ENCODE results near the gene HOXB9.

Gene HOXB9

GRCh38 chr17:48637323-48638260 lies 11.4 kb upstream of the HOXB9 start:
- DNase-seq, result no peak

GRCh38 chr17:48636177-48637018 lies 10.2 kb upstream of the HOXB9 start:
- no peak for DNase-seq

- no peak for DNase-seq
Observed at GRCh38 chr17:48634493-48635208, 8.5 kb upstream of the HOXB9 start.

- DNase-seq, result no peak
Observed at GRCh38 chr17:48633266-48633677, 7.1 kb upstream of the HOXB9 start.

GRCh38 chr17:48632579-48633265 lies 6.6 kb upstream of the HOXB9 start:
- no peak for DNase-seq

- DNase-seq, result no peak
Observed at GRCh38 chr17:48631693-48632578, 5.8 kb upstream of the HOXB9 start.

- no peak for DNase-seq
Observed at GRCh38 chr17:48630925-48631692, 5.0 kb upstream of the HOXB9 start.

- no peak for DNase-seq
Observed at GRCh38 chr17:48630009-48630924, 4.1 kb upstream of the HOXB9 start.

- no peak for DNase-seq
Observed at GRCh38 chr17:48629411-48629759, 3.2 kb upstream of the HOXB9 start.

- DNase-seq, result no peak
Observed at GRCh38 chr17:48628649-48629410, 2.7 kb upstream of the HOXB9 start.

GRCh38 chr17:48627623-48628521 lies 1.7 kb upstream of the HOXB9 start:
- DNase-seq, result no peak

- no peak for DNase-seq
Observed at GRCh38 chr17:48627118-48627597, 1.0 kb upstream of the HOXB9 start.

GRCh38 chr17:48625495-48626244 lies 488 bp downstream of the HOXB9 start:
- peak; percentile 40 for DNase-seq

GRCh38 chr17:48624544-48625494 lies 1.3 kb downstream of the HOXB9 start:
- DNase-seq, result peak; percentile 35

GRCh38 chr17:48624118-48624517 lies 2.0 kb downstream of the HOXB9 start:
- DNase-seq, result no peak

- DNase-seq, result no peak
Observed at GRCh38 chr17:48623583-48623982, 2.6 kb downstream of the HOXB9 start.
